Suprapubic skin (tissue), 3 donors: ENCODE results near the gene RBM19.

ENCODE experiments used
- POLR2A ChIP-seq, 2 donors: fragments of 450-650 bp; IDR thresholded peaks; one replicate each; pipeline ENCODE4 v1.6.1; 2017; ENCODE audit warnings: antibody characterized with exemption in 2 of 2, mild to moderate bottlenecking in 2 of 2, moderate library complexity in 2 of 2
- TF ChIP-seq, protein P1 (sequence below), 2 donors: fragments of 200-600 bp in 1 of 2; fragments of 450-650 bp in 1 of 2; sonication (generic) in 1 of 2; IDR thresholded peaks; one replicate each; pipeline ENCODE4 v1.5.1; 2016 to 2019; ENCODE audit warnings: antibody characterized with exemption in 2 of 2, mild to moderate bottlenecking in 1 of 2, moderate library complexity in 1 of 2

DNA sequence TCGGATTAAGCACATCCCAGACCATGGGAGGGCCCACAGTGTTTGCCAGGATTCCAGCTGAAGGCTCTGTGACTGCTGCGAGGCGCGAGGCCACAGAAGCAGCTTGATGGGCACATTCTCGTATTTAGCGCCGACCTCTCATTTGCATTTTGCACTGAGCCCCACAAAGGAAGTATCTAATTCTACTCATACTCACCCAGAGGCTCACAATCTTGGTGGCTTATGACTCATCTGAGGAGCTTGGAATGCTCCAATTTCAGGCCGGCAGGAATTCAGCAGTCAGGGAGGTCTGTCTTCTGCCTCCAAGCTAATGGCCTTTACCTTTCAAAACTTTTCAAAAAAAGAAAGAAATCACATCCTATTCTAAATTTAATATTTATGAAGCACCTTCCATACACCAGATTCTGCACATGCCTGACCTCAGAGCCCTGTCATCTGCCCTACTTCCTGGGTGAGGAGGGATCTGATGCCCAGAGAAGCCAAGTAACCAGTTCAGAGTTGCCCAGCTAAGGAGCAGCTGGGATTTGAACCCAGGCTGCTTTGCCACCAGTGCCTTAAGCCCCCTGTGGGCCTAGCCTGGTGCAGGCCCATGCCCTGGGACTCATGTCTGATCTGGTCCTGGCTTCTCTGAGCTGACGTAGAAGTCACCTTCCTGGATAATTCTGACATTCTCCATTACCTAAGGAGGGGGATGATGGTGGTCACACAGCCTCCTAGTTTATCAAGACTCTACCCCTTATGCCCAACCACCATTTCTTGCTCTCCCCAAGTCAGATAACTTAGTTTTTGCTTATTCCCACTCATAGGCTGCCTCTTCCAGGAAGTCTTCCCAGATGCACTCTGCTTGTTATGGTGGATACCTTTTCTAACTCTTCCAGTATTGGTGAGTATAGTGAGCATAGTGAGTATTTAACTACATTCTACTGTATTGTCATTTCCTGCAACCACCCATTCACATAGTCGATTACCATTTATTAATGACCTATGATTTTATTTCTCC lies 198.9 kb downstream of the RBM19 start:
- TF ChIP-seq, protein P1, sequence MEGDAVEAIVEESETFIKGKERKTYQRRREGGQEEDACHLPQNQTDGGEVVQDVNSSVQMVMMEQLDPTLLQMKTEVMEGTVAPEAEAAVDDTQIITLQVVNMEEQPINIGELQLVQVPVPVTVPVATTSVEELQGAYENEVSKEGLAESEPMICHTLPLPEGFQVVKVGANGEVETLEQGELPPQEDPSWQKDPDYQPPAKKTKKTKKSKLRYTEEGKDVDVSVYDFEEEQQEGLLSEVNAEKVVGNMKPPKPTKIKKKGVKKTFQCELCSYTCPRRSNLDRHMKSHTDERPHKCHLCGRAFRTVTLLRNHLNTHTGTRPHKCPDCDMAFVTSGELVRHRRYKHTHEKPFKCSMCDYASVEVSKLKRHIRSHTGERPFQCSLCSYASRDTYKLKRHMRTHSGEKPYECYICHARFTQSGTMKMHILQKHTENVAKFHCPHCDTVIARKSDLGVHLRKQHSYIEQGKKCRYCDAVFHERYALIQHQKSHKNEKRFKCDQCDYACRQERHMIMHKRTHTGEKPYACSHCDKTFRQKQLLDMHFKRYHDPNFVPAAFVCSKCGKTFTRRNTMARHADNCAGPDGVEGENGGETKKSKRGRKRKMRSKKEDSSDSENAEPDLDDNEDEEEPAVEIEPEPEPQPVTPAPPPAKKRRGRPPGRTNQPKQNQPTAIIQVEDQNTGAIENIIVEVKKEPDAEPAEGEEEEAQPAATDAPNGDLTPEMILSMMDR (IDR thresholded peaks at IDR 0.05), result no peak
- no peak for TF ChIP-seq POLR2A (IDR thresholded peaks at IDR 0.05)
